Measurements from ENCODE around the gene MMP24OS. TPM values are rescaled to one million over a fixed set of nuclear protein-coding genes. Genes with fewer than 3 reads are reported as not detected.

Gene MMP24OS
- total and polyA plus RNA-seq, 2 of the 4 experiments (the other 2 are of a cell fraction), result 5.9 to 64.9 TPM

GRCh38 chr20:35298264-35298663 lies 20.3 kb upstream of the MMP24OS start:
- H3K18ac ChIP-seq (ENCODE audit: low read depth, low read length), result no peak overlapping the region
- H3K9me3 ChIP-seq (ENCODE audit: control insufficient read depth, insufficient read depth, low read length), result no peaks in the 10 kb centered on the region
- H2BK15ac ChIP-seq (ENCODE audit: low read depth, low read length), result no peak overlapping the region
- in situ Hi-C loops (cut with MboI; ENCODE audit: low sequenced_read_pairs) (no loop called here), intact Hi-C loops (cut with micrococcal nuclease) (no loop called here), dilution Hi-C loops (cut with HindIII; ENCODE audit: low sequenced_read_pairs, unreplicated experiment) (no loop called here)
- no peak overlapping the region for H2AK9ac ChIP-seq (replicated peaks; ENCODE audit: low read depth, low read length, poor library complexity)
- 52% methylated on average over 3 of the region's 5 CpGs; no CpG with 5 or more reads in 1 of the 2 experiments for WGBS, 2 experiments (ENCODE audit: extremely low coverage in 2 of 2, insufficient read length in 1 of 2)
- ATAC-seq (ENCODE audit: low read depth), result no peak
- no peak overlapping the region for H4K5ac ChIP-seq (ENCODE audit: low read depth, low read length)
- no peak overlapping the region for H2AFZ ChIP-seq (replicated peaks; ENCODE audit: low read length, poor library complexity)
- H3K27me3 ChIP-seq (ENCODE audit: control insufficient read depth, insufficient read depth, low read length), result peaks cover 2% of the 10 kb centered on the region
- H2BK5ac ChIP-seq (ENCODE audit: low read depth, low read length, poor library complexity, severe bottlenecking), result no peak overlapping the region
- H2BK120ac ChIP-seq (ENCODE audit: low read depth, low read length), result no peak overlapping the region
- ChIA-PET CTCF (no interaction called here), POLR2A (ENCODE audit: unreplicated experiment) (no interaction called here)
- H4K20me1 ChIP-seq (ENCODE audit: insufficient read depth, low read length), result no peaks in the 10 kb centered on the region
- H3K79me1 ChIP-seq (ENCODE audit: low read depth in 1 of 2, low read length in 2 of 2), result peaks cover 0 to 5% of the 10 kb centered on the region in 2 experiments; a peak in 1 of 4 replicates
- no peak overlapping the region for H4K8ac ChIP-seq (ENCODE audit: low read depth in 2 of 2, low read length in 2 of 2)
- peaks cover 15% of the 10 kb centered on the region for H3K4me1 ChIP-seq (ENCODE audit: control insufficient read depth, insufficient read depth, low read length)
- H3K4me3 ChIP-seq (ENCODE audit: insufficient read depth, low read depth, low read length), result no peak overlapping the region
- no peak overlapping the region for H3K4me2 ChIP-seq (ENCODE audit: low read depth, low read length)
- no peak overlapping the region for H3K56ac ChIP-seq (ENCODE audit: extremely low read depth, insufficient read depth, low read length)
- no peak overlapping the region for H3K27ac ChIP-seq (ENCODE audit: insufficient read depth, low read length)
- no peaks in the 10 kb centered on the region for H3K36me3 ChIP-seq (ENCODE audit: control insufficient read depth, insufficient read depth, low read length)
- TF ChIP-seq CTCF (conservative IDR thresholded peaks at IDR 0.05; ENCODE audit: low read depth, low read length) (no peak), NFE2L2 (IDR thresholded peaks at IDR 0.05; ENCODE audit: low read depth, low read length) (no peak), MXI1 (IDR thresholded peaks at IDR 0.05; ENCODE audit: borderline replicate concordance, low read depth, low read length) (no peak), CHD1 (IDR thresholded peaks at IDR 0.05; ENCODE audit: low read depth, low read length) (no peak), BHLHE40 (IDR thresholded peaks at IDR 0.05; ENCODE audit: low read depth, low read length) (no peak), ELK1 (IDR thresholded peaks at IDR 0.05; ENCODE audit: borderline replicate concordance, low read depth, low read length) (no peak), CEBPB (IDR thresholded peaks at IDR 0.05; ENCODE audit: low read depth, low read length) (no peak), USF2 (IDR thresholded peaks at IDR 0.05; ENCODE audit: low read depth, low read length) (no peak), FOS (IDR thresholded peaks at IDR 0.05; ENCODE audit: low read depth, low read length) (no peak)
- H2BK20ac ChIP-seq (ENCODE audit: low read depth, low read length), result no peak overlapping the region; the same call in 1 of the 2 replicates
- BruUV-seq (replicated peaks), result no TSS peak
- no peak overlapping the region for H2AK5ac ChIP-seq (ENCODE audit: low read depth, low read length)
- DNase-seq, result no peak
- H3K9me1 ChIP-seq (ENCODE audit: insufficient read depth, low read length), result peaks cover 19% of the 10 kb centered on the region
- no peak overlapping the region; the same call in 1 of the 2 replicates for H3K4ac ChIP-seq (ENCODE audit: low read depth, low read length)
- no peak overlapping the region; the same call in 1 of the 2 replicates for H4K91ac ChIP-seq (ENCODE audit: insufficient read depth, low read depth, low read length)
- H3K9ac ChIP-seq (ENCODE audit: low read depth, low read length), result no peak overlapping the region
- no peak overlapping the region for H3K14ac ChIP-seq (replicated peaks; ENCODE audit: low read depth, low read length)
- H3K23ac ChIP-seq (ENCODE audit: low read depth, low read length), result no peak overlapping the region
